IPS-18c (cell line): ENCODE data around the gene SETD5.
A peak's percentile ranks its signal among the peaks of the same experiment; 100 is the strongest.

Source experiments
- H3K4me3 ChIP-seq: 2 replicates; pipeline ENCODE4 v1.7.0; 2013; ENCODE audit warnings: low read depth, mild to moderate bottlenecking, low read length, moderate library complexity; ENCODE audit not compliant: insufficient read depth
- H3K9me3 ChIP-seq: one replicate; pipeline ENCODE4 v1.6.1; 2013; ENCODE audit warnings: mild to moderate bottlenecking, low read length, moderate library complexity; ENCODE audit not compliant: control insufficient read depth, insufficient read depth

SETD5 gene, protein sequence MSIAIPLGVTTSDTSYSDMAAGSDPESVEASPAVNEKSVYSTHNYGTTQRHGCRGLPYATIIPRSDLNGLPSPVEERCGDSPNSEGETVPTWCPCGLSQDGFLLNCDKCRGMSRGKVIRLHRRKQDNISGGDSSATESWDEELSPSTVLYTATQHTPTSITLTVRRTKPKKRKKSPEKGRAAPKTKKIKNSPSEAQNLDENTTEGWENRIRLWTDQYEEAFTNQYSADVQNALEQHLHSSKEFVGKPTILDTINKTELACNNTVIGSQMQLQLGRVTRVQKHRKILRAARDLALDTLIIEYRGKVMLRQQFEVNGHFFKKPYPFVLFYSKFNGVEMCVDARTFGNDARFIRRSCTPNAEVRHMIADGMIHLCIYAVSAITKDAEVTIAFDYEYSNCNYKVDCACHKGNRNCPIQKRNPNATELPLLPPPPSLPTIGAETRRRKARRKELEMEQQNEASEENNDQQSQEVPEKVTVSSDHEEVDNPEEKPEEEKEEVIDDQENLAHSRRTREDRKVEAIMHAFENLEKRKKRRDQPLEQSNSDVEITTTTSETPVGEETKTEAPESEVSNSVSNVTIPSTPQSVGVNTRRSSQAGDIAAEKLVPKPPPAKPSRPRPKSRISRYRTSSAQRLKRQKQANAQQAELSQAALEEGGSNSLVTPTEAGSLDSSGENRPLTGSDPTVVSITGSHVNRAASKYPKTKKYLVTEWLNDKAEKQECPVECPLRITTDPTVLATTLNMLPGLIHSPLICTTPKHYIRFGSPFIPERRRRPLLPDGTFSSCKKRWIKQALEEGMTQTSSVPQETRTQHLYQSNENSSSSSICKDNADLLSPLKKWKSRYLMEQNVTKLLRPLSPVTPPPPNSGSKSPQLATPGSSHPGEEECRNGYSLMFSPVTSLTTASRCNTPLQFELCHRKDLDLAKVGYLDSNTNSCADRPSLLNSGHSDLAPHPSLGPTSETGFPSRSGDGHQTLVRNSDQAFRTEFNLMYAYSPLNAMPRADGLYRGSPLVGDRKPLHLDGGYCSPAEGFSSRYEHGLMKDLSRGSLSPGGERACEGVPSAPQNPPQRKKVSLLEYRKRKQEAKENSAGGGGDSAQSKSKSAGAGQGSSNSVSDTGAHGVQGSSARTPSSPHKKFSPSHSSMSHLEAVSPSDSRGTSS (N-terminal part only)

GRCh38 chr3:9397332-9397905 is at the start of gene SETD5:
Gene SETD5, plus strand, starts transcription at chr3:9397615. Its CDS starts 31,324 bp downstream, at chr3:9428939.
- Histone ChIP-seq H3K9me3 (no peaks in the 10 kb centered on the region), H3K4me3 (peak within 1 kb of the TSS; percentile 89)

GRCh38 chr3:9347887-9348286 is 49.5 kb upstream of the SETD5 start:
- Histone ChIP-seq H3K4me3 (no peak overlapping the region), H3K9me3 (no peaks in the 10 kb centered on the region)

- no peaks in the 10 kb centered on the region for H3K9me3 ChIP-seq
Measured at GRCh38 chr3:9349321-9350117, 47.9 kb upstream of the SETD5 start.

GRCh38 chr3:9351709-9352126 is 45.7 kb upstream of the SETD5 start:
- H3K4me3 ChIP-seq = no peak overlapping the region
- no peaks in the 10 kb centered on the region for H3K9me3 ChIP-seq

More at GRCh38 chr3:9349321-9350117, 47.9 kb upstream of the SETD5 start:
- H3K4me3 ChIP-seq = no peak overlapping the region

- H3K4me3 ChIP-seq = no peak overlapping the region
- H3K9me3 ChIP-seq = no peaks in the 10 kb centered on the region
Measured at GRCh38 chr3:9352917-9353752, 44.3 kb upstream of the SETD5 start.

DNA sequence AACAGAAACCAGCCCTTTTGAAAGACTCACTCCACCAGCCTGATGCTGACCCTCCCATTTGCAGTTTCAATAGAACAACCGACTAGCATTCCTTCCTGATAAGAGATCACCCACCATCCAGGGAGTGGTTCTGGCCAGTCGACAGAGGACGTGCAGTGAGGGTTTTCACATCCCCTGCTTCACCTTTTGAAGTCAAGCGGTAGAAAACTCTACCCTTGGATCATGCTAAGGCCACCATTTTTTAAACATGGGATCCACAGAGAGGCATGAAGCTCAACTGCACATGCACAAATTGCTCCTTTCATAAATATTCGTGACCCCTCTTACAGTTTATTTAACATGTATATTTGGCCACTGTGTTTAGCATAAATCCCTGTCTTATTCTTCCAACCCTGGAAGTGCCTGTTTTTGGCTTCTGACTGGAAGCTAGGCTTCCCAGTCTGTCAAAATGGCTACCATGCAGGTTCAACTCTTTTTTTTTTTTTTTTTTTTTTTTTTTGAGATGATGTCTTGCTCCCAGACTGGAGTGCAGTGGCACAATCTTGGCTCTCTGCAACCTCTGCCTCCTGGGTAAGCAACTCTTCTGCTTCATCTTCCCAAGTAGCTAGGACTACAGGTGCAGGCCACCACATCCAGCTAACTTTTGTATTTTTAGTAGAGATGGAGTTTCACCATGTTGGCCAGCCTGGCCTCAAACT is 35.6 kb upstream of the SETD5 start:
- H3K4me3 ChIP-seq = peak overlapping the region; percentile 89
- H3K9me3 ChIP-seq = no peaks in the 10 kb centered on the region

GRCh38 chr3:9362731-9363530 is 34.5 kb upstream of the SETD5 start, which contains the start of gene THUMPD3:
Gene THUMPD3, plus strand, starts transcription at chr3:9363054. Its CDS starts 2,015 bp downstream, at chr3:9365069.
- no peaks in the 10 kb centered on the region for H3K9me3 ChIP-seq
- peak within 1 kb of the TSS; percentile 89 for H3K4me3 ChIP-seq

DNA sequence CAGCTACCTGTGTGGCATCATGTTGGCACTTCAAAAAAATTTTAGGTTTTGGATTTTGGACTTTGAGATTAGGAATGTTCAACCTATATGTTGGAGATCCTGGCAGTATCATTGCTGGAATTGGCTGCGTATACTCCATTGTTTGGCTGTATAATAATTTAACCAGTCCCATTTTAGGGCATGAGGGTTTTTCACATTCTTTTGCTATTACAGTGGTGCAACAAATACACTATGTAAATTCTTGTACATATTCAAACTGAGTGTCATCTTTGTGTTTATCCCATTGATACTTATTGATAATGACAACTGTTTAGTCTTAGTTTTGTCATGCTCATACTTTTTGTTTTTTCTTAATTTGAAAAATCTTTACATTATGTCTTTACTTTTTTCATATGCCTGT is 27.9 kb upstream of the SETD5 start:
- H3K9me3 ChIP-seq = no peaks in the 10 kb centered on the region
- H3K4me3 ChIP-seq = no peak overlapping the region

GRCh38 chr3:9373465-9373864 is 23.9 kb upstream of the SETD5 start:
- no peak overlapping the region for H3K4me3 ChIP-seq

DNA sequence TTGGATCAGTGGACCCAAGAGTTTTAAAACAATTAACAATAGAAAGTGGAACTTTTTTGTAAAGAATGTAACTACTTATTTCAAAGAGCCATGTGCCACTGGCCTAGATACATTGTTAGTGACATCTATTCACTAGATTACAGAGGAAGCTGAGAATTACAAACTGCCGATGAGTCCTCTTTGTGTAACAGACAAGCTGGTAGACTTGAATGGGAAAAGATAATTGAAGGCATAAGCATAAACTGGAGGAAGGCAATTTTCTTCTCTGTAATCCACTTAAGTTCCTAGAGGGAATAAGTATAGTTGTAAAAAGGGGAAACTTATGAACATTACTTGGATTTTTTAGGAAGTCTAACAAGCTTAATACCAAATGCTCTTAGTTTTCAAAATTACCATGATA is 19.4 kb upstream of the SETD5 start:
- no peaks in the 10 kb centered on the region for H3K9me3 ChIP-seq
- no peak overlapping the region for H3K4me3 ChIP-seq

More at GRCh38 chr3:9373465-9373864, 23.9 kb upstream of the SETD5 start:
- H3K9me3 ChIP-seq = no peaks in the 10 kb centered on the region

GRCh38 chr3:9379327-9379726 is 18.1 kb upstream of the SETD5 start:
- no peak overlapping the region for H3K4me3 ChIP-seq
- no peaks in the 10 kb centered on the region for H3K9me3 ChIP-seq

DNA sequence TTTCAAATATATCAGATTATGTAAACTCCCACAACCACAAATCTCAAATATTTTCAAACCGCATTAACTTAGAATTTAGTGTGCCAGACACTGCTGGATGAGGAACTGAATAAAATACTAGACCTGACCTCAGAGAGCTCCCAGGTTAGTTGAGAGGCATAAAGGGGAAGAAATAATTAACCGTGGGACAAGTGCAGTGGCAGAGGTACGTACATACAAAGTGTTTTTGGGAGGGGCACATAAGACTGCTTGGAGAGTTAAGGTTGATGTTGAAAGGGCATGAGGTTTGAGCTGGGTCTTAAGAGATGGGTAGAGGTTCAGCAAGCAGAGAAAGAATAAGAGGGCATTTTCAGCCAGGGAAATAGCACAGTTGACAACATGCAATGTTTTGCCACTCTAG is 17.4 kb upstream of the SETD5 start:
- no peak overlapping the region for H3K4me3 ChIP-seq

DNA sequence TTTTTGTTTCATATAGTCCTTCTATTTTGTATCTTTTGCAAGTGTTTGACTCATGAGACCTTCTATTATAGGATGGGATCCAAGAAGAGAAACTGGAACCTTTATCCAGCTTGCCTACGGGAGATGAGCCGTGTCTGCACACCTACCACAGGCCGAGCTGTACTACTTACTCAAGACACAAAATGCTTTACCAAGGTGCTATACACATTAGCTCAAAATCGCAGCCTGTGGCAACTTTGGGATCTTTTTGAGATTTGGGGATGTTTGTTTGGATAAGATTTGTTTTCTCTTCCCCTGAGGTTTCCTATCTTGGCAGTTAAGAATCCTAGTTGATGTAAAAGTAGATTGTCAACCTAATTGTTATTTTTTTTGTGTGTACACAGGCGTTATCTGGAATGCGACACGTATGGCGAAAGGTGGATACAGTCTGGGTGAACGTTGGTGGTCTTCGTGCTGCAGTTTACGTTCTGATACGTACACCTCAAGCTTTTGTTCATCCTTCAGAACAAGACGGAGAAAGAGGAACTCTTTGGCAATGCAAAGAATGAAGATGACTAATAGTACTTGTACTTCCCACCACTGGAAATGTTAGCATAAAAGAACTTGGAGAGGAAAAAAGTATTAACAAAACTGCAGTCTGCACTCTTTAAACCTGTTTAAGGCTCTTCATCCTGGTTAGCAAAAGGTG is 13.1 kb upstream of the SETD5 start:
- H3K9me3 ChIP-seq = no peaks in the 10 kb centered on the region
- no peak overlapping the region for H3K4me3 ChIP-seq

More for the DNA sequence above, 17.4 kb upstream of the SETD5 start:
- no peaks in the 10 kb centered on the region for H3K9me3 ChIP-seq
